Activated CD4-positive, alpha-beta T cell treated with anti-CD3 and anti-CD28 coated beads, Interleukin-2, amount 50 U/mL, for 1 hour (primary cell): ENCODE data around the gene DFFA.
"Not testable (repeated sequence)": the region's sequence is repeated elsewhere in the genome, so short reads cannot be mapped to it uniquely, and the experiment has no call there.

Experiments used
- DNase-seq: peaks from one replicate; pipeline ENCODE4 v3.0.0-alpha.2; 2020

Gene DFFA

DNA sequence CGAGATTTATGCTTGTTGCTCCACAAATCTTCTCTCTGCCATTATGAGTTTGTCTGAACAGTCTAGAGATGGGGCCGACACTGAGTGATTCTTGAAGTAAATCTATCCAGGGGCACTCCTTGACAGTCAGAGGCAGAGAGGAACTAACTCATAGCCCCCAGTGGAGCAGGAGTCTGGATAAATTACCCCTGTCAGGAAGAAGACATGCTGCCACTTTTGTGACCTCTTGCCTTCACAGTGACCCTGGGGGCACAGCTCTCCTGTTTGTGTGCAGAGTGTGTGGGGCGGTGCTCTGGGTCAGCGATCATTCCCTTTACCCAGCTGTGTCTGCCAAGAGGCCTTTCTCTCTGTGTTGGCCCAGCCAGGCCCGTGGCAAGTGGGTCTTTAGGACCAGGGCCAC is 31.9 kb upstream of the DFFA start:
- DNase-seq: no peak

DNA sequence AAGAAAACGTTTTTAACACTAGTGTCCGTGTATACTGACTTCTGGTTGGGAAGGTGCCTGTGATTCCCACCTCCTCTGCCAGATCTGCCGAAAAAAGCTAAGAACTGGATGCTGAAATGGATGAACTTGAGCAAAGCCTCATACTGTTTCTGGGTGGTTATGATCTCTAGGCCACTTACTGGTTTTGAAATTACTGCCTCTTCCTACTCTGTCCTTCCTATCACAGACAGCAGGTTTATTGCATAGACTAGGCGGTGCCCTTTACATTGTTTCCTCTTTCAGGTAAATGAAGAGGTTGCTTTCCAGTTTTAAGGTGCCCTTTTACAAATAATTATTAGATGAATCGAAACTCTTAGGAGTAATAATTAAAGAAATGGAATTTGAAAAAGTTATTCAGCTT is 29.9 kb upstream of the DFFA start:
- DNase-seq: no peak

DNA sequence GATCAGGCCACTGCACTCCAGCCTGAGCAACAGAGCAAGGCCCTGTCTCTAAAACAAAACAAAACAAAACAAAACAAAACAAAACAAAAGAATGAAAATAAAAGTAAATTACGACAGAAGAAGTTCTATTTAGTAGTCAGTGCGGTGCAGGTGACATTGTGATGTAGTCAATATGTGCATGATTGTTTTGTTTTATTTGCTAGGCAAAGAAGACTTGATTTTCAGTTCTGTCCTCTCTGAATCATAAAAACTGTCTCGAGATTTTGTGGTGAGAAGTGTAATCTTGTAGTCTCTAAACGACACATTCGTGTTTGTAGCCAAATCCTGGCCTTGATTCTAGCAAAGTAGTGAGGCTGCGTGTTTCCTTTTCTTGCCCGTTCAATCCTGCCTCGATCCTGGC is 25.9 kb upstream of the DFFA start:
- DNase-seq: no peak

DNA sequence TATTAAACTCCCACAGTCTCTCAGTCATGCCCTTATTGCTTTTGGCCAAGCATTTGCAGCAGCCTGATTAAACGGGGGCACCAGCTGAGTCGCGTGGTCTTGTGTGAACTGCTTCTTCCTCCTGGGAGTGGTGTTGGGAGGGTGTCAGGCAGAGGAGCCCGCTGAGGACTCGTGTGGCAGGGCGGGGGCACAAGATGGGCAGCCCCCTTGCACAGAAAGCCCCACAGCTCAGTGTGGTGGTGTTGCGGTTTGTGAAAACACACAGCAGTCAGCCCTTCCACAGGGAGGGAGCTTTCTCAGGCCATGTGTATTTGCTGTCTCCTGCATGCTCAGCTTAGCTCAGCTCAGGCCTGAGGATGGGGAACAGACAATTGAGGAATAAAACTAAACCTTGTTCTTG is 24.8 kb upstream of the DFFA start:
- no peak for DNase-seq

DNA sequence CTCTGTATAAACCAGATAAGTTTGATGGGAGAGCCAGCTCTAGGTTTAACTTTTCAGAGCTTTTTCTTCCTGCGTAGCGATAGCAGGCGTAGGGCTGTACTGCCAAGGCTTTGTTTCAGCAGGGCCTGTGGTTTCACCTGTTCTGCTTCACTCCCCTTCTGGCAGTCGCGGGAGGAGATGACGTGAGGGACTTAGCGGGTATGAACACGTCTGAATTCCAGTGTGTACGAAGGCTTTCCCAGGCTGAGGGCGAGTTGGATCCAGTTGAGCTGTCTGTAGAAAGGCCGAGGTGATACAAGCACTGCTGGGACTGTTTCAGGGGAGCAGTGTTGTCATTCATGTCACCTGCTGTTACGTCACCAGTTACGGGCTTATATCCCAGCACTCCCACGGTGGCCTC is 23.6 kb upstream of the DFFA start:
- DNase-seq: no peak

DNA sequence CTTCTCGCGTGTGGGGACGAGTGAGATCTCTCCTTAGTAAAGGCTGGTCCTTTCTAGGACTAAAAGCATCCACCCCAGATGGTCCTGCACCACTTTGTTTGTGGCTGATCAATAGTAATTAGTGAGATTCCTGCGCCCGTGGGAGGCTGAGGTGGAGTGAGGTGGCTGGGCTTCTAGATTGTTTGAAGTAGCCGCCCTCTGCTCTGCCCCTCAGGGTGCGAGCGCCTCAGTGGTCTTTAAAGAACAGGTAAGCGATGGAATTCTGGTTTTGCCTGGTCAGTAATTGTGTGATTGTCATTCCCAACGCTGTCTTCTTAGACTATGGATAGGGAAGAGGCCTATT is 23.1 kb upstream of the DFFA start:
- DNase-seq: no peak

DNA sequence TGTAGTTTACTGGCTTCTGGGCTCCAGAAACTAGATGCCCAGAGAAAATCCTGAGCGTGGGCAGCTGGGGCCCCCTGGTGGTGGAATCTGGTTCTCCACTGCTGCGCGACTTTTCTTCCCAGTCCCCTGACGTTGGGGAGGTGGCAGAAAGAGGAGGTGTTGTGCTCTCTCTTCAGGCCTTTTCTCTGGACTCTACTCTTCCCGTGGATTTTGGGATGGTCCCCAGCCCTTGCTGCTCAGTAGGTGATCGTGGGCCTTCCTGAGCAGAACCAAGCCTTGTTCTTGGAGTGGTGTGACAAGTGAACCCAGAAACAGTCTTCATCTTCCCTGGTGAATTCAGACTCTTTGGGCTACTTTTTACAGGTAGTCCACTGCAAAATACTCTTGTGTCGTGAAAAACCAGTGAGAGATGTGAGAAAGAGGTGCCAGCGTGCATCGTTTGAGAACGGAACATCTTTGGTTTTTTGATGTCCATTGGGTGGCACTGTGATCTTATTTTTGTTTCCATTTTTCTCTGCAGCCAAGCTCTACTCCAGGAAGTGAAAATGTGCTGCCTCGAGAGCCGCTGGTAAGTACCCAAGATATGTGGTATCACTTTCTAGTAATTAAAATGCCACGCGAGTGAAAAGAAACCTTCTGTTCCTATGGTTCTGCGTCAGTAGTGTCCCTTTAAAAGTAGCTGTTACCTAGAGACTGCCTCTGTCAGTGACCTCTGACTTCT is 22.6 kb upstream of the DFFA start:
- peak; percentile 82 for DNase-seq

DNA sequence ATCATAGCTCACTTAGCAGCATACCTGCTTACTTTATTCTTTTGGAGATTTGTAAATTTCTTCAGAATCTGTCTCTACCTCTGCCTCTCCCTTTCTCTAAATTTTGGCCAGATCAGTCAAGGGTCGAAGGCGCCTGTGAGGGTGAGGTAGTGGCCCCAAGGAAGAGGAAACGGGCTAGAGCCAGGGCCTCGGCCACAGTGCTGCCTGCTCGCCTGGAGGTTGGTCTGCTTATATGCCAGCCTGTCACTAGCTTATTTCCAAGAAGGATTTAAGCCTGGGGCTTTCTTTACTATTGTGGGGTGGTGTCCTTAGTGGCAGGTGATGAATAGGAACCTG is 22.1 kb upstream of the DFFA start:
- DNase-seq: no peak

DNA sequence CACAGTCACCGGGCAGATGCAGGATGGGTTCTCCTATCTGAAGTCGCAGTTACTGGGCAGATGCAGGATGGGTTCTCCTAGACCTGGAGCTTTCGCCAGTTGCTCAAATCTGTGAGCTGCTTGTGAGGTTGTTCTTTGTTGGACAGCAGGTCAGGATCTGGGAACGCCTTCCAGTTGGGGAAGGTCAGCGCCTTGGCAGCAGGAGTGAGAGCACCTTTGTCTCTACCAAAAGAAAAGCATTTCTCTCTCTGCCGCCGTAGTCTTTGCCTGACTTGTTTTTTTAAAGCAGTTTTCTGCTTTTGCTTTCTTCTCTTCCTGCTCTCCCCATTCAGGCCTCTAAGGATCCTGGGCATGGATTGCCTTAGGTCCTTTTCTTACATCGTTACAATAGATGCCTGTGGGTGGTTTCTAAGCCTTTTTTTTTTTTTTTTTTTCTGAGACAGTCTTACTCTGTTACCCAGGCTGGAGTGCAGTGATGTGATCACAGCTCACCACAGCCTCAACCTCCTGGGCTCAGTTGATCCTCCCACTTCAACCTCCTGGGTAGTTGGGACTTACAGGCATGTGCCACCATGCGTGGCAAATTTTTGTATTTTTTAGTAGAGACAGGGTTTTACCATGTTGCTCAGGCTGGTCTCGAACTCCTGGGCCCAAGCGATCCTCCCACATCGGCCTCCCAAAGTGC is 18.1 kb upstream of the DFFA start:
- no peak for DNase-seq

DNA sequence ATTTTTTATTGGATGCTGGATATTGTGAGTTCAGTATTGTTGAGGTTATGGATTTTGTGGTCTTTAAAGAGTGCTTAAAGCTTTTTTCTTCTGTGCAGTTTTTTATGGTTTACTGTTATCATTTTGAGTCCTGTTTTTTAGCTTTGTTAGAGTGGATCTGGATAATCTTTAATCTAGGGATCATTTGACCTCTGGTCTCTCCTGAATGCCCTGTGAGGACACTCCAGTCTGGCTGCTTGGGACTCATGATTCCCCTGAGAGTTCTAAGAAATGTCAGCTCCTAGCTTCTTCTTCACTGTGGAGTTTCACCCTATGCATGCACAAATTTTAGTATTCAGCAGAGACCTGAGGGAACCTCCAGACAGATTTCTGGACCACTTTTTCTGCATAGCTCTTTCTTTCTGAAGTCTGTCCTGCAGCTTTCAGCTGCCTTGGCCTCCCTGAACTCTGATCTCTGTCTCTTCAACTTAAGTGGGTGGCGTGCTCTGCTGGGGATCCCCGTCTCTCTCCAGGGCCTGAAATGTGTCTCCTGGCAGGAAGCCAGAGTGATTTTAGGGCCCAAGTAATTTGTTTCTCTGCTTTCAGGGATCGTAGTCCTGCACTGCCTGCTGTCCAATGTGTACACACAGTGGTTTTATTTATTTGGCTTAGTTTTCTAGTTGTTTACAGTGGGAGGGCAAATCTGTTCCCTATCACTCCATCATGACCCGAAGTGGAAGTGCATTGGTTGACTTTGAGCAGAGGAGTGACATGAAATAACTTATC is 17.1 kb upstream of the DFFA start:
- no peak for DNase-seq

DNA sequence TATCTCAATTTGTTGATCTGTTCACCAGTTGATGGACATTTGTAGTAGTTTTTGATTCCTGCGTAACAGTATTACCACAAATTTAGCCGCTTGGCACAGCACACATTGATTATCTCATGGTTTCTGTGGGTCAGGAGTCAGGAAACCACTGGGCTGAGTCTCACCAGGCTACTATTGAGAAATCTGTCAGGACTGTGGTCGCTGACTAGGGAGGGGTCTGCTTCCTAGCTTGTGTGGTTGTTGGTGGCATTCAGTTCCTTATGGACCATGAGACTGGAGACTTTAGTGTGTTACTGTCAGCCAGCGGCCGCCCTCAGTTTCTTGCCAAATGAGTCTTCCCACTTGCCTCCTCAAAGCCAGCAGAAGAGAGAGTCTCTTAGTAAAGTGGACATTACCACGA is 12.2 kb upstream of the DFFA start:
- no peak for DNase-seq

DNA sequence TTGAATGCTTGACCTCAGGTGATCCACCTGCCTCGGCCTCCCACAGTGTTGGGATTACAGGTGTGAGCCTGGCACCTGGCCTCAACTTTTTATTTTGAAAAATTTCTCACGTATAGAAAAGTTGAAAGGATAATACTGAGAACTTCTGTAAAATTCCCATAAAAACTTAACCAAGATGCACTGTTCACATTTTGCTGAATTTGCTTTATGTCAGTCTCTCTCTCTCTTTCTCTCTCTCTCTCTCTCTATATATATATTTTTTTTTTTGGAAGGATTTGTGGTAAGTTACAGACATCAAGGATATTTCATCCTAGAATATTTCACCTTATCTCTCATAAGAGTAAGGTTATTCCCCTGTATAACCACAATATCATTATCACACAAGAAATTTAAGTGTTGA is 8.3 kb upstream of the DFFA start:
- DNase-seq: no peak

DNA sequence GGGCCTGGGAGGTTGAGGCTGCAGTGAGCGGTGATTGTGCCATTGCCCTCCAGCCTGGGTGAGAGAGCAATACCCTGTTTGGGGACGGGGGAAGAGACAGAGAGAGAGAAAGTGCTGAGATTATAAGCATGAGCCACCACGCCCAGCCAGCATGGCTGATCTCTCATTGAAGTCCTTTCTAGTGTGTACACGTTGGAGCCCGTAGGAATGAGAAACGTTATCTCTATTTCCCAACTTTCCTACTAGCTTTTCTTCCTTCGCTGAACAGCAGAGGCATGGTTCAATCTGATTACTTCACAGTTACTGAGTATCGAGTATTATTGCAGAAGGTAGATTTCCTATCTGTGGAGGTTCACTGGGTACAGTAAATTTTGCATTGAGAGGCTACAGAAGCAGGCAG is 7.0 kb upstream of the DFFA start:
- DNase-seq: no peak

DNA sequence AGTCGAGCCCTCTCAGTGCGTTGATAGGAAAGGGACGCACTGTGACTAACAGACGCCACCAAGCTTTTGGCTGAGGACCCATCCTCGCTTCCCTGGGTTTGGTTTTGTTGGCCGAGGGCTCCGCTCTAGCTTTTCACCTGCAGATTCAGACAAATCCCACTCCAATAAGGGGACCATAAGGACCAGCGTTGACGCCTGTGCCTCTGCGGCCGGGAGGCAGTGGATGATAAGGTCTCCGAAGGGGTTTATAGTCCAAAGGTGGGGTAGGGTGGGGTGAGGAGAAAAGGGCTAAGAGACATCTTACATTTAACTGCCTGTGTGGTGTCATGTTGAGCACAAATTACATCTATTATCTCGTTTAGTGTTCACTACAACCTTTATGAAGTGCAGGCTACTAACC is 3.2 kb upstream of the DFFA start:
- DNase-seq: no peak

DNA sequence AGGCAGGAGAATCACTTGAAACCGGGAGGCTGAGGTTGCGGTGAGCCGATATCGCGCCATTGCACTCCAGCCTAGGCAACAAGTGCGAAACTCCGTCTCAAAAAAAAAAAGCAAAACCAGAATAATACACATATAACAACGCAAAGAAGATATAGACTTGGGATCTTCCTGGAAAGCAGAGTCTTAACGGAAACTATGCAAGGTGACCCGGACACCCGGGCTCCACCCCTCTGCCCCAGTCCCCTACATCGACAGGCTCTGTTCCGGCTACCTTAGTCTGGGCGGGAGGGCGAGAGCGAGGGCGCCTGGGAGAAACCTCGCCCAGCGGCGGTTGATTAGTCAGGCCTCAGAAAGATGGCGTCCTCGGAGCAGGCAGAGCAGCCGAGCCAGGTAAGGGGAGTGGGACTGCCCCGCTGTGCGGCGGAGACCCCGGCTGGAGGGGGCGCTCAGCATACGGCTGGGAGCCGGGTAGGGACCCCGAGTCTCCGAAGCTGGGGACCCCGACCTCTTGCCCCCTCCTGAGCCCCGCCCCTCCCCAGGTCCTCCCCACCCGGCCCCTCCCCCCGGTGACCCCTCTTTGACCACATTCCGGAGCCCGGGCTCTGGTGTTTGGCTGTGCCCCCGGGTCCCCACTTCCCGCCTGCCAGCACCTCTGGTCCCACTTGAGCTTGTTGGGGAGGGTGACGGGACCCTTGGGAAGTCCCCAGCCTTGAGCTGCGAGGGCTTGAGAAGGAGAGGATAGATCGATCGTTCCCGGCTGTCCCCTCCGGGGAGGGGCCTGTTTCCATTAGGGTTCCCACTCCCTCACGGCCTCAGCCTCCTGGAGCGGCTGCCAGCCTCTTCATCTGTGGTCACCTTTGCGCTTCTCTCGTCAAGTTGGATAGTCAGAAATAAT is 2.5 kb upstream of the DFFA start, which contains the start of gene PEX14:
Gene PEX14 (plus strand): TSS at position 338 of the 895 bp plus-strand sequence. CDS start 17 bp downstream, at position 355.
- DNase-seq: peak; percentile 81

DNA sequence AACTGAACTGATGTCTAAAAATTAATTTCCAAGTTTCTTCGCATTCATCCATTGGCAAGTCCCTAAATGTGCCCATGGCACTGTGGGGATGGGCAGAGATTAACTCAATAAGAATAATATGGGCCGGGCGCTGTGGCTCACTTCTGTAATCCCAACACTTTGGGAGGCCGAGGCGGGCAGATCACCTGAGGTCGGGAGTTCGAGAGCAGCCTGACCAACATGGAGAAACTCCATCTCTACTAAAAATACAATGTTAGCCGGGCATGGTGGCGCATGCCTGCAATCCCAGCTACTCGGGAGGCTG is 1.9 kb upstream of the DFFA start:
- DNase-seq: not testable (repeated sequence)

DNA sequence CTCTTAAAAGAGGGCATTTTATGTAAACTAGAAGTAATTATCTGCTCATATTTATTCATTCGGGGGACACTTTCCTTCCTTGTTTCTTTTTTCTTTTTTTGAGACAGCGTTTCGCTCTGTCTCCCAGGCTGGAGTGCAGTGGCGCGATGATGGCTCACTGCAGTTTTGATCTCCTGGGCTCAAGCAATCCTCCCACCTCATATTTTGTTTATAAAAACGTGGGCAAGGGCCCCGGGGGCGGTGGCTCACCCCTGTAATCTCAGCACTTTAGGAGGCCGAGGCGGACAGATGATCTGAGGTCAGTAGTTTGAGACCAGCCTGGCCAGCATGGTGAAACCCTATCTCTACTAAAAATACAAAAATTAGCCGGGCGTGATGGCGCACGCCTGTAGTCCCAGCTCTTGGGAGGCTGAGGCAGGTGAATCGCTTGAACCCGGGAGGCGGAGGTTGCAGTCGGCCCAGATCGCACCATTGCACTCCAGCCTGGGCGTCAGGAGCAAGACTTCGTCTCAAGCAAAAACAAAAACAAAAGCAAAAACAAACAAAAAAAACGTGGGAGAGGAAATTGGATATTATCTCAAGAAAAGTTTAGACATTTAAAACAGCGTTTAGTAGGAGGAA is 926 bp upstream of the DFFA start:
- DNase-seq: no peak

DNA sequence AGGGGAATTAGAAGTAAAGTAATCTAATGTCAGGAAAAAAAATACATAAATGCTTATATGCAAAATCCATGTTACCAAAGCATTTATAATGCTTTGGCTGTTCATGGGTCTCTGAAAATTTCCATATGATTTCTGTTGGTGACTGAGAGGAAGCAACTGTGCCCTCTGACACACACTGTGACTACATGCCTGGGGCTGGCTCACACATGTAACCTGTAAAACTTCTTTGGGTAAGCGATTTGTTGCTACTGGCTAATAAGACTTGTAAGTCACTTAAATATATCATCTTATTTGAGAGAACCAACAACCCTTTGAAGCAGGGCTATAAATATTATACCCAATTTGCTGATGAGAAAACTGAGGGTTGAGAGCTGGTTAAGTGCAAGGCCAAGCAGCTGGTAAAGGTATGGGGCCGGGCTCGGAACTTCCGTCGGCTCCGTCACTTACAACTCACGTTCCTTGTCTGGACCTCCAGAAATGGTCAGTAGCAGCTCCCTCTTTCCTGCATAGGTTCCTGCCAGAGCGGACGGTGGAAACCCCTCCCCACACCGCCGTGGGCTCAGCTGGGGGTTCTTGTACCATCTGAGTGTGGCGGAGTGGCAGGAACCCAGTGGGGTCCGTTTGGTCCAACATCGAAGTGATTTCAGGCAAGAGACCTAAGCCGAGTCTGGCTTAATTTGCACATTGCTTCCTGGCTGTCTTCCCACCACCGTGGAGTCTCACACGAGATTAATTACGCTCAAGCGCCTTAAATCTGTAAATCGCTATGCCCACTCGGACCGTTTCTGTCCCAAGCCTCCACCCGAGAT is 714 bp downstream of the DFFA start:
- DNase-seq: no peak

DNA sequence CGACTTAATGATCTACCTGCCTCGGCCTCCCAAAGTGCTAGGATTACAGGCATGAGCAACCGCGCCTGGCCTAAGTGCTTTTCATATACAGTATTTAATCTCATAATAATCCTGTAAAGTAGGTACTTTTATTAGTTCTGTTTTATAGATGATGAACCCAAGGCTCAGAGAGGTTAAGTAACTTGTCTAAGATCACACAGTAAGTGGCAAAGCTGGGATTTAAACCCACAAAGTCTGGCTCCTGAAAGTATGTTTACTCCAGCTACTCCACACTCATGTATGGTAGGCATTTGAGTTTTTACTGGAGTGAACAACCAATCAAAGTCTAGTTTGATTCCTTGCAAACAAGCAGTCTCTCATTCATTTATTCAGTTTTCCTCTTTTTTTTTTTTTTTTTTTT is 2.3 kb downstream of the DFFA start:
- DNase-seq: no peak

DNA sequence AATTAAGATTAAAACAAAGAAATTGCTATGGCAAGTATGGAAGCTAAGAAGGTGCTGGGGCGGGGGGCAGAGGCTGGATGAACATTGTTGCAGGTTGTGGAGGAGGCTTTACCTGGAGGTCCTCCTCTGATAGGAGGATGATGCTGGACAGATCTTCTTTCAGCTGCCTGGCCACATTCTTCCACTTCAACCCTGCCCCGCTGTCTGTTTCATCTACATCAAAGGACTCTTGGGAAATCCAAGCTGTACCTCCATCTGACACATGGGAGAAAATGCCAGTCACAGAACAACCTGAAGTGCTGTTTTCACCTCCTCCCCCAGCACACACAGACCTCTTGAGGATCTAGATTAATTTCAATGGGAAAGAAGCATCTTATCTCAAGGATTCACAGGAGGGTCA is 5.3 kb downstream of the DFFA start:
- DNase-seq: no peak

DNA sequence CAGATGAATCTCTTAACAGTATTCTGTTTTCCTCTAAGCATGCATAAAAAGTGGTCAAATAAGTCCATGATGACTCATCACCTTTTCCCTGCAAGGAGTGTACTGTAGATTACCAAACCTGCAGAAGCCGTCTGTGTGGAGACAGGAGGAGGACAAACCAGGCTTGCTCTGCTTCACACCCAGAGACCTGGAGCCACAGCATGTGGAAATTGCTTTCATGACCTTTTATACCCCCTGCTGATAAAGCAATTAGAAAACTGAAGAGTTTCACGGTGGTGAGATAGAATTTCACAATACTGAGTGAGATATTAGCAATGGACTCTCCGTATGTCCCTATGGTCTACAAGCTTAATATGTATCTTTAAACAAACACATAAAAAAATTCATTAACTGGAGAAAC is 13.1 kb downstream of the DFFA start:
- no peak for DNase-seq

DNA sequence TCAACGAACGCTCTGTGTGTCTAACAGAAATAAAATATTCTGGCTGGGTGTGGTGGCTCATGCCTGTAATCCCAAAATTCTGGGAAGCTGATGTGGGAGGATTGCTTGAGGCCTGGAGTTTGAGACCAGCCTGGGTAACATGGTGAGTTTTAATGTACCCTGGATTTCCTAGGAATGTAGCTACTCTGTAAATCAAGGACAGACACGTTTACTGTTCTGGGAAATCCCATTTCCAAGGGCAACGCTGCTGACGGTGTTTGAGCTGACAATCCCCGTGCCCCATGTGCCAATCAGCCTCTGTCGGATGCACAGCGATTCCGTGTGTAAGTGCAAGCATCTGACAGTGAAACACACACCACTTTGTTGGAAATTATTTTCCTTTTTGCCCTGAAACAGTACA is 14.5 kb downstream of the DFFA start:
- no peak for DNase-seq
